Mesendoderm (in vitro differentiated cells): Measurements from ENCODE around the gene ZNF827.

Experiments used
- DNase-seq: peaks from one replicate; pipeline ENCODE4 v3.0.0; 2013
- H2AK5ac ChIP-seq: 2 replicates; pipeline ENCODE4 v1.6.1; 2013; ENCODE audit warnings: low read length, inconsistent platforms
- H2BK120ac ChIP-seq: 2 replicates; pipeline ENCODE4 v1.6.1; 2013; ENCODE audit warnings: low read depth, mild to moderate bottlenecking, low read length, moderate library complexity, mixed read lengths
- H2BK15ac ChIP-seq: replicated peaks from 2 replicates; pipeline ENCODE4 v1.6.1; 2013; ENCODE audit warnings: low read depth, mild to moderate bottlenecking, moderate library complexity
- H2BK5ac ChIP-seq: 2 replicates; pipeline ENCODE4 v1.6.1; 2013; ENCODE audit warnings: low read length, inconsistent platforms
- H3K18ac ChIP-seq: 2 replicates; pipeline ENCODE4 v1.6.1; 2013; ENCODE audit warnings: mild to moderate bottlenecking, low read length, mixed read lengths
- H3K23ac ChIP-seq: one replicate; pipeline ENCODE4 v1.6.1; 2013; ENCODE audit warnings: low read length
- H3K27ac ChIP-seq: 2 replicates; pipeline ENCODE4 v1.5.1; 2013; ENCODE audit warnings: low read depth, mild to moderate bottlenecking, inconsistent platforms, low read length, moderate library complexity
- H3K27me3 ChIP-seq: 2 replicates; pipeline ENCODE4 v1.6.1; 2013; ENCODE audit warnings: low read length, control low read depth, mild to moderate bottlenecking, inconsistent platforms; ENCODE audit not compliant: insufficient read depth, poor library complexity
- H3K36me3 ChIP-seq: 2 replicates; pipeline ENCODE4 v1.6.1; 2013; ENCODE audit warnings: low read length, inconsistent platforms; ENCODE audit not compliant: control insufficient read depth, insufficient read depth
- H3K4ac ChIP-seq: one replicate; pipeline ENCODE4 v1.6.1; 2013; ENCODE audit warnings: low read depth, mild to moderate bottlenecking, low read length, moderate library complexity
- H3K4me1 ChIP-seq: 2 replicates; pipeline ENCODE4 v1.6.1; 2013; ENCODE audit warnings: low read depth, low read length, inconsistent platforms; ENCODE audit not compliant: control insufficient read depth
- H3K4me2 ChIP-seq: 2 replicates; pipeline ENCODE4 v1.6.1; 2013; ENCODE audit warnings: low read length
- H3K4me3 ChIP-seq: 2 replicates; pipeline ENCODE4 v1.5.1; 2013; ENCODE audit warnings: mild to moderate bottlenecking, low read length
- H3K56ac ChIP-seq: one replicate; pipeline ENCODE4 v1.6.1; 2013; ENCODE audit warnings: low read length
- H3K79me1 ChIP-seq: 2 replicates; pipeline ENCODE4 v1.6.1; 2013; ENCODE audit warnings: low read length, inconsistent platforms
- H3K79me2 ChIP-seq: 2 replicates; pipeline ENCODE4 v1.6.1; 2013; ENCODE audit warnings: mild to moderate bottlenecking, low read length; ENCODE audit not compliant: control insufficient read depth, insufficient read depth
- H3K9ac ChIP-seq: 2 replicates; pipeline ENCODE4 v1.6.1; 2013; ENCODE audit warnings: low read length, inconsistent platforms
- H4K5ac ChIP-seq: one replicate; pipeline ENCODE4 v1.6.1; 2013; ENCODE audit warnings: low read length
- H4K8ac ChIP-seq: one replicate; pipeline ENCODE4 v1.6.1; 2013; ENCODE audit warnings: low read depth, mild to moderate bottlenecking, control low read depth, low read length, moderate library complexity
- WGBS: extraction: QIAGEN DNeasy Blood & Tissue Kit; methylation state at CpG from one replicate; pipeline ENCODE4 v1.1.7; 2013; ENCODE audit warnings: low lambda C conversion rate, missing lambda C conversion rate; ENCODE audit not compliant: insufficient coverage; ENCODE audit errors: extremely low coverage; 5-methylcytosine and 5-hydroxymethylcytosine counted together

The ZNF827 gene

GRCh38 chr4:145766273-145766672, 172.3 kb downstream of the ZNF827 start:
- WGBS, result no CpG with 5 or more reads among the region's 5 CpGs
- no peaks in the 10 kb centered on the region for H3K79me1 ChIP-seq

DNA sequence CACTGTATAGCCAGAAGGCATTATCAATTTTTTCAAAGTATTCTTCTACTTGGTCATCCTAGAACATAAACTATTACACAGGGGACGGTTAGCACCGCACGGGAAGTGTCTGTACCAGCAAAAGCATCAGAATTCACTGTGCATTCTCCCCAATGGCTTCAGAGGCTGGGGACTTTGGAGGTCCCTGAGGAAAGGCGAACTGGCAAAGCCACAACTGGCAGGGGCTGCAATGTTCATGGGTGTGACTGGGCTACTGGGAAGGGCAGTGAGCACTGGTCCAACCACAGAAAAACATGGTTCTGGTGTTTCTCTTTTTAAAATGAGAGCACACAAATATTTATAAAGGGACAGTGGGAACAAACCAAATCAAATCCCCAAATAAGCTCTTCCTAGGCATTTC, 175.2 kb downstream of the ZNF827 start:
- Histone ChIP-seq H3K27me3 (no peaks in the 10 kb centered on the region), H2BK120ac (no peak overlapping the region), H3K4ac (no peak overlapping the region), H3K18ac (no peak overlapping the region), H3K4me3 (no peak overlapping the region), H3K36me3 (peaks cover 3% of the 10 kb centered on the region), H4K5ac (no peak overlapping the region), H3K56ac (no peak overlapping the region), H2BK15ac (no peak overlapping the region), H3K4me1 (no peaks in the 10 kb centered on the region), H3K79me2 (no peaks in the 10 kb centered on the region), H3K9ac (no peak overlapping the region), H3K27ac (no peak overlapping the region), H2BK5ac (no peak overlapping the region), H4K8ac (no peak overlapping the region), H2AK5ac (no peak overlapping the region), H3K4me2 (no peak overlapping the region), H3K23ac (no peak overlapping the region), H3K79me1 (no peaks in the 10 kb centered on the region)
- no CpG with 5 or more reads among the region's 4 CpGs for WGBS
- no peak for DNase-seq

More at GRCh38 chr4:145766273-145766672, 172.3 kb downstream of the ZNF827 start:
- Histone ChIP-seq H3K4me2 (no peak overlapping the region), H4K8ac (no peak overlapping the region), H3K36me3 (peaks cover 3% of the 10 kb centered on the region), H3K4ac (no peak overlapping the region), H3K56ac (no peak overlapping the region), H4K5ac (no peak overlapping the region), H3K4me3 (no peak overlapping the region), H3K79me2 (no peaks in the 10 kb centered on the region), H2BK5ac (no peak overlapping the region), H3K18ac (no peak overlapping the region), H3K27me3 (no peaks in the 10 kb centered on the region), H2BK15ac (no peak overlapping the region), H3K4me1 (no peaks in the 10 kb centered on the region), H3K9ac (no peak overlapping the region), H3K27ac (no peak overlapping the region), H2AK5ac (no peak overlapping the region), H2BK120ac (no peak overlapping the region), H3K23ac (no peak overlapping the region)
- no peak for DNase-seq

GRCh38 chr4:145762719-145763118, 175.9 kb downstream of the ZNF827 start:
- Histone ChIP-seq H3K23ac (no peak overlapping the region), H3K27ac (no peak overlapping the region), H4K5ac (no peak overlapping the region), H3K18ac (no peak overlapping the region), H4K8ac (no peak overlapping the region), H3K4me1 (no peaks in the 10 kb centered on the region), H2BK5ac (no peak overlapping the region), H3K4me2 (no peak overlapping the region), H3K4ac (no peak overlapping the region), H2BK120ac (no peak overlapping the region), H3K79me1 (no peaks in the 10 kb centered on the region), H3K27me3 (no peaks in the 10 kb centered on the region), H2AK5ac (no peak overlapping the region), H3K56ac (no peak overlapping the region), H3K4me3 (no peak overlapping the region), H3K36me3 (peaks cover 3% of the 10 kb centered on the region), H2BK15ac (no peak overlapping the region), H3K9ac (no peak overlapping the region), H3K79me2 (no peaks in the 10 kb centered on the region)
- no CpG with 5 or more reads among the region's 8 CpGs for WGBS
- no peak for DNase-seq

- Histone ChIP-seq H3K4me1 (no peaks in the 10 kb centered on the region), H3K23ac (no peak overlapping the region), H2AK5ac (no peak overlapping the region), H3K79me1 (no peaks in the 10 kb centered on the region), H3K27ac (no peak overlapping the region), H3K4me3 (no peak overlapping the region), H4K8ac (no peak overlapping the region), H3K4me2 (no peak overlapping the region), H2BK120ac (no peak overlapping the region), H3K27me3 (no peaks in the 10 kb centered on the region), H3K36me3 (peaks cover 3% of the 10 kb centered on the region), H3K18ac (no peak overlapping the region), H3K79me2 (no peaks in the 10 kb centered on the region), H2BK5ac (no peak overlapping the region), H3K9ac (no peak overlapping the region), H3K4ac (no peak overlapping the region), H2BK15ac (no peak overlapping the region), H4K5ac (no peak overlapping the region), H3K56ac (no peak overlapping the region)
- WGBS, result no CpG with 5 or more reads among the region's 49 CpGs
- DNase-seq, result no peak
These were observed 177.4 kb downstream of the ZNF827 start for GRCh38 chr4:145760961-145761929.

DNA sequence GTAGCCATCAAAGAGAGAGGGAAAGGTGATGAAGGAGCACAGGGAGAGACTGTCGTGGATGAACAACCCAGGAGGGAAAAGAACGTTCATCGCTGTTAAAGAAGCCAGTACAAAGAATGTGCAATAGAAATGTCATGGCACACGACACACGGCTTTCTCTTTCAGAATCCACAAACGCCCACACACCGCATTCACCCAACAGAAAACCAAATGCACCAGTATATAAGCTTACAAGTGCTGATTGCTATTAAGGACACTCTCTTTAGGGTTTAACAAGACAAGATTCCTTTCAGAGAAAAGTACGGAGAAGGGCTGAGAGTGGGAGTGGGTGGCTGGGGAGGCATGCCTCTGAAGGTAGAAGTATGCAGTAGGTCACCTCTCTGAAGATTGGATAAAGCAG, 178.4 kb downstream of the ZNF827 start:
- Histone ChIP-seq H3K4me3 (no peak overlapping the region), H3K4me1 (no peaks in the 10 kb centered on the region), H3K4me2 (no peak overlapping the region), H3K79me1 (no peaks in the 10 kb centered on the region), H2AK5ac (no peak overlapping the region), H3K18ac (no peak overlapping the region), H4K8ac (no peak overlapping the region), H3K27me3 (no peaks in the 10 kb centered on the region), H2BK15ac (no peak overlapping the region), H2BK5ac (no peak overlapping the region), H3K23ac (no peak overlapping the region), H3K36me3 (peaks cover 2% of the 10 kb centered on the region), H4K5ac (no peak overlapping the region), H3K79me2 (no peaks in the 10 kb centered on the region), H3K9ac (no peak overlapping the region), H3K4ac (no peak overlapping the region), H3K56ac (no peak overlapping the region), H3K27ac (no peak overlapping the region), H2BK120ac (no peak overlapping the region)
- DNase-seq, result no peak
- no CpG with 5 or more reads among the region's 8 CpGs for WGBS
